ENCODE data around the gene NCOA6.

GRCh38 chr20:34798328-34798727, 27.1 kb downstream of the NCOA6 start:
- TF ChIP-seq CTCF (IDR thresholded peaks at IDR 0.05; ENCODE audit: insufficient read depth, low read depth, low read length) (no peak), EZH2 (IDR thresholded peaks at IDR 0.05; ENCODE audit: insufficient read depth, low read length) (no peak)
